ENCODE measurements around the gene DNAH2.

Gene DNAH2

GRCh38 chr17:7703584-7704479, 13.7 kb upstream of the DNAH2 start:
- DNase-seq (ENCODE audit: low spot score): peak; percentile 45

GRCh38 chr17:7704601-7705268, 12.8 kb upstream of the DNAH2 start, which contains the start of gene EFNB3:
TSS of gene EFNB3 (plus strand) at chr17:7705202. CDS start at chr17:7705599, 397 bp downstream.
- DNase-seq (ENCODE audit: low spot score): no peak

- DNase-seq (ENCODE audit: low spot score): no peak
These were observed 12.0 kb upstream of the DNAH2 start for GRCh38 chr17:7705269-7706255.

DNA sequence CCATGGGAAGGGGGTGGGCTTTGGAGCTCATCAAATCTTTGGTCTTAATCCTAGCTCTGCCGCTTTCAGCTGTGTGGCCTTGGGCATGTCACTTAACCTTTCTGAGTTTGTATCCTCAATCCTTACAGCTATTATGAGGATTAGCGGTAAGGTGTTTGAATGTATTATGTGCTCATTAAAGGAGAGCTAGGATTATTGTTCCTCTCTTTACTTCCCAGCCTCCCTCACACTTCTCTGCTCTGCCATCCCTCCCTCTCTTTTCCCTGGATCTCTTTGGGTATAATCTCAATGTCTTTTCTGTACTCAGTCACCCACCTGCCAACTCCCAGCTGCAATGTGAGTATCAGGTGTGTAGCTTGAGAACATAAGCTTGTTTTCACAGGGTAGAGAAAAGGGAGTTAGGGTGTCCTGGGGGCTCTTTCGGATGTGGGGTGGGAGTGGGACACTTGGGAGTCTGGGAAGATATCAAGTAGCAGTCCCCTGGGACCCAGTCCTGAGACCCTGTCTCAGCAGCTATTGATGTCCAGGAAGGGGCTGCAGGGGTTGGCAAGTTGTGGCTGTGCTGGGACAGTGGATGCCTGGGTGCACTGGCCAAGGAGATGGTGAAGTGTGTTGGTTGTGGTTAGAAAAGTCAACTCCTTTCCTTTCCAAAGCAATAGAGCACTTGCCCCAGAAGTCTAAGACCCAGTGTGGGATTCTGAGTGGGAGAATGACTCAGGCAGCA, 10.8 kb upstream of the DNAH2 start:
- DNase-seq (ENCODE audit: low spot score): no peak

- DNase-seq (ENCODE audit: low spot score): no peak
These were observed 10.1 kb upstream of the DNAH2 start for GRCh38 chr17:7707446-7707845.

DNA sequence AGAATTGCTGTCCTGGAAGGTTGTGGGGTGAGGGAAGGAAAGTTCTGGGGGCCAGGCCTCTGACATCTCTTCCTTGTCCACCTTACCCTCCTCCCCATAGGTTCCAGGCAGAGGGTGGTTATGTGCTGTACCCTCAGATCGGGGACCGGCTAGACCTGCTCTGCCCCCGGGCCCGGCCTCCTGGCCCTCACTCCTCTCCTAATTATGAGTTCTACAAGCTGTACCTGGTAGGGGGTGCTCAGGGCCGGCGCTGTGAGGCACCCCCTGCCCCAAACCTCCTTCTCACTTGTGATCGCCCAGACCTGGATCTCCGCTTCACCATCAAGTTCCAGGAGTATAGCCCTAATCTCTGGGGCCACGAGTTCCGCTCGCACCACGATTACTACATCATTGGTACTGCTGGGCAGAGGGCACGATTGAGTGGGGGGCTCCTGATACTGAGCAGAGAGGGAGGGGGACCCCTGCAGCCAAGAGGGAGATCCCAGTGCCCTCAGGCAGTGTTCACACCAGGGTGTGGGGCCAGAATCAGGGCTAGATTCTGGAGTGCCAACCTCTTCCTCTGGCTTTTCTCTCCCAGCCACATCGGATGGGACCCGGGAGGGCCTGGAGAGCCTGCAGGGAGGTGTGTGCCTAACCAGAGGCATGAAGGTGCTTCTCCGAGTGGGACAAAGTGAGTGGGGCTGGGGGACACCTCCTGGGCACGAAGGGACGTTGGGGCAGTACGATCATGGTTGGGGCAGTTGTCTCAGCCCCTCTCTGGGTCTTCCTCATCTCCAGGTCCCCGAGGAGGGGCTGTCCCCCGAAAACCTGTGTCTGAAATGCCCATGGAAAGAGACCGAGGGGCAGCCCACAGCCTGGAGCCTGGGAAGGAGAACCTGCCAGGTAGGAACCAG, 9.4 kb upstream of the DNAH2 start:
- no peak for DNase-seq (ENCODE audit: low spot score)

DNA sequence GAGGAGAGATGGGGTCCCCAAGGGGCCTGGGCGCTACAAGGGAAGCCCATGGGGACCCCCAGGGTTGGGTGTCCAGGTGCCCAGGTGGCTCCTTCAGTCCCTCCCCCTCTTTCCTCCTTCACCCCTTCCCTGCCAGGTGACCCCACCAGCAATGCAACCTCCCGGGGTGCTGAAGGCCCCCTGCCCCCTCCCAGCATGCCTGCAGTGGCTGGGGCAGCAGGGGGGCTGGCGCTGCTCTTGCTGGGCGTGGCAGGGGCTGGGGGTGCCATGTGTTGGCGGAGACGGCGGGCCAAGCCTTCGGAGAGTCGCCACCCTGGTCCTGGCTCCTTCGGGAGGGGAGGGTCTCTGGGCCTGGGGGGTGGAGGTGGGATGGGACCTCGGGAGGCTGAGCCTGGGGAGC, 8.5 kb upstream of the DNAH2 start:
- no peak for DNase-seq (ENCODE audit: low spot score)

- DNase-seq (ENCODE audit: low spot score): no peak
These were observed 7.2 kb upstream of the DNAH2 start for GRCh38 chr17:7710301-7710700.

DNA sequence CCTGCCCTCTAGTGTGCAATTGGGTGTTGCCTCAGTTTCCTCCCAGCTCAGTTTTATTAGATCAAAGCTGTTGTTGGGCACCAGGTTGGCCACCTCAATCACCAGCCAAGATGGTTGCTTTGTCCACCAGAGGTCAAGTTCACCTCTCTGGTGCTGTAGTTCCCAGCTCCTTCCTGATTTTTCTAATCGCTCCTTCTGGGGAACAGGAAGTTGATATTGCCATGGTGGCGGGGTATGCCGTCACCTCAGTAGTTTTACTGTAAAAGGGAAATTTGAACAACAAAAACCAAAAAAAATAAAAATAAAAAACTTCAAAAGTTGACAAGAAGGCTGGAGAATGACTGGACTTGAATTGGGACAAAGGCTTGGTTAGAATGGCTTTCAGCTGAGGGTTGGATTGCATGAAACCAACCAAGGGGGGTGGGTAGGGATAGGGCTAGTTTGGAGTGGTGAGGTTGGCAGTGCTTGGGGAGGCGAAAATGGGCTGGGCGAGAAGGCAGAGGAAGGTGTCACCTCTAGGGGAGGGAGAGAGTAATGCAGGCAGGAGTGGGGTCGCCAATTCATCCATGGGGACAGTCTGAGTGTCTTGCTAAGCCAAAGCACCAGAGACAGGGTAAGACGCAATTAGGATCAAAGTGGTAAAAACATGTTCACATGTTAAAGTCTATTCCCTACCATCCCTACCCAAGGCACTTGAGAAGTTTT, 6.3 kb upstream of the DNAH2 start:
- no peak for DNase-seq (ENCODE audit: low spot score)

DNA sequence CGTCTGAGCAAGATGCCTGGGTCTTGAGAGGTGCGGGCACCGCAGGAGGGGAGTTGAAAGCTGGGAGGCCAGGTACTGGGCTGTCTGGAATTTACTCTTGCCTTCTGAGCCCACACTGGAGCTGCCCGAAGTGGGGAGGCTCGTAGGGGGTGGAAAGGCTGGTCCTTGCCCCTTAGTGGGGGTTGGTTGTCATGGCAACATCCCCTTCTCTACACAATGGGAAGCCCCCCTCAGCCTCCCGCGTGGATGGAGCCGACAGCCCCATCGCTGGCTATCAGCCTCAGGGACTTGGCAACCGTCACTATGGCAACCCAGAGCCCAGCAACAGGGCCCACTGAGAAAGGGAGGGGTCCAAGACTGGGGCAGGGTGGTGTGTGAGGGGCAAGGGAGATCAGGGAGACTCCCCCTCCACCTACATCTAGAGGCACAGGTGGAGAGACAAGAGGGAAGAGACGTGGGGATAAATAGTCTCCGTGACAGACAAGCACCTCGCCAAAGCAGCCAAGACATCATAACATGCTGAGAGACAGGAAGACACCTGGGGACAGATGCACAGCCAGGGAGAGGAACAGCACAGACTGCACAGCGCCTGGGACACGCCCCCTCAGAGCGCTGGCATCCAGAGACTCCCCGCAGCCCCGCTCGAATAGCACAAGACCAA, 5.3 kb upstream of the DNAH2 start:
- no peak for DNase-seq (ENCODE audit: low spot score)

- no peak for DNase-seq (ENCODE audit: low spot score)
These were observed 3.8 kb upstream of the DNAH2 start for GRCh38 chr17:7713782-7714181.

DNA sequence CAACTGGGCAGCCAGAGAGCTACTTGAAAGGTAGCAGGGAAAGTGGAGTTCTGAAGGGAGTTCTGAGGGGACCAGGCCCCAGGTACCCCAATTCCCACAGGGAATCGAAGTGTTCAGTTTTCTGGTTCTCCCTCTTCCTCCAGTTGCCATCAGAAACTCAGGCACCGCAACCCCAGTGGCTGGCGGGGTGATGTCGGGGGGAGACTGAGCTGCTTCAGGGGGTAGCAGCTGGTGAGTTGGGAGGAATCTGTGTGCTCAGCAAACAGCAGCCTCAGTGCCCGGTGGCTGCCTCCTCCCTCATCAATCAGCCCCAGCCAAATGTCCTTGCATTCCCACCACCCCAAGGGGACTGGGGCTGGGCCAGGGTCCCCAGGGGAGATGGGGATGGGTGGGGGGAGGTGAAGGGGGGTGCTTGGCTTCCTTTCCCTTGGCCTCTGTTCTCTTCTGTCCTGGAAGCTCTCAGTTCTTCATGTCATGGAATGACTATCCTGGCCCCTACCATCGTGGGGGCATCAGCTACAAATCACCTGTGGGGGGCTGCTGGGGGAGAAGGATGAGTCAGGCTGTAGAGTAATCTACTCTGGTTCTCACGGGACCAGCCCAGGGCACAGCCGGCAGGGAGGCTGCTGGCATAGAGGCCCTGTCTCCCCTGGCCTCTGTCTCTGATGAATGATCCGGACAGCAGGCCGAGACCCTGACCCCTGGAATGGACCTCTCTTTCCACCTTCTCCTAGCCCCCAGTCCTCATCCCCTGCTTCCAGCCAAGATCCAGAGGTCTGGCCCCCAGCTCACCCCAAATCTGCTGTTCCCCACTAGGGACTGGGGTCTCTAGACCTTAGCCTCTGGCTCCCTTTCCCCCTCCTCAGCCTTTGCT, 2.6 kb upstream of the DNAH2 start:
- DNase-seq (ENCODE audit: low spot score): no peak

- no peak for DNase-seq (ENCODE audit: low spot score)
These were observed 1.3 kb upstream of the DNAH2 start for GRCh38 chr17:7715936-7716886.

DNA sequence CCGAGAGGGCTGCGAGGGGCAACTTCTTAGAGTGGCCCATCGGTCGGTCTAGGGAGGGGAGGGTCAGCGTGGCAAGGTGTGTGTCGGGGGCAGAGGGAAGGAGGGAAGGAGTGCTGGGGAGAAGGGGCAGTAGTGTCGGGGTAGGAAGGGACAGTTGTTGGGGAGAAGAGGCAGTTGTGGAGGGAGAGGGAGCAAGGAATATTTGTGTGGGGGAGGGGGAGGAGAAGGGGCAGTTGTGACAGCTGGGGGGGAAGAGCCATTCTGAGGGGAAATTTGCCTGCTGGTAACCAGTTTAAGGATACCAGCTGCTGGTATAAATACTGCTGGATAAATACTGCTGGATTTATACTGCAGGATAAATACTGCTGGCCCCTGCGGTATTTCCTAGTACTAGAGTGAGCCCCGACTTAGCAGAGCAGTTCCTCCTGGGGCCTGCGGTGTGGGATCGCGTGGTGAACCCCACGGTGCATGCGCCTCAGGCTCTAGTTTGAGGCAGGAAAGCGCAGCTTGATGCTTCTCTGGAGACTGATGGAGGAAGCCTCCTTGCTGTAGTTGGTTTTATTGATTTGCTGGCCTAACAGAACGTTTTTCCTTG, 309 bp downstream of the DNAH2 start:
- DNase-seq (ENCODE audit: low spot score): no peak

DNA sequence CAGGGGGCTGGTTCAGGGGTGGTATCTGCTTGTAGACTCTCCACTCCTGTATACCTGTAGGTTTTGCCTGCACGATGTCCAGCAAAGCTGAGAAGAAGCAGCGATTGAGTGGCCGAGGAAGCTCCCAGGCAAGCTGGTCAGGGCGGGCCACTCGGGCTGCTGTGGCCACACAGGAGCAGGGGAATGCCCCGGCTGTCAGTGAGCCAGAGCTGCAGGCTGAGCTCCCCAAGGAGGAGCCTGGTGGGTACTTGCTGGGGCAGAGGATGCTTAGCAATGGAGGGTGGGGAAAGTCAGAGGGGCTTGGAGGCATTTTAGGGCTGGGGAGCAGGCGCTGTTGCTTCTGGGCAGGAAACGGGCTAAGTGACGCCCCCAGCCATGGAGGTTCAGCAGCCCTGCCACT, 2.1 kb downstream of the DNAH2 start:
- DNase-seq (ENCODE audit: low spot score): no peak

GRCh38 chr17:7720125-7720524, 2.6 kb downstream of the DNAH2 start:
- no peak for DNase-seq (ENCODE audit: low spot score)

DNA sequence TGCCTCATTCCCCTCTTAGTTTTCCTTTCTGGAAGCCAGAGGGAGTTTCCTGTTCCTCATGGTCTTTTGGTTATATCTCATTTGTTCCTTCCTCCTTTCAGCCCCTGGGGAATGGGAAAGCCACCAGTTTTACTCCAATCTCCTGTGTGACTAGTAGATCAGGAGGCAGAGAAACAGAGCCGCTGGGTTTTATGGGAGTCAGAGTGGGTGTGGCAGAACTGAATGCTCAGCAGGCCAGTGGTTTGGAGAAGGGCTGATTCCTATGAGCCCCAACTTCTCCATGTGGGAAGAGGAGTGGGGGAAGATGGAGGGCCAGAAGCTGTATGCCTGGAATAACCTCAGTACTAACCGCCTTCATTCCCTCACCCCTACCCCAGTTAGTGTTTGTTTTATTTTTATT, 4.1 kb downstream of the DNAH2 start:
- no peak for DNase-seq (ENCODE audit: low spot score)

All from kidney tubule cell (primary cell).